HG03571 (cell line): Measurements from ENCODE around the gene IQSEC1.

ENCODE experiments used
- ATAC-seq: cut with Tn5 transposase; IDR thresholded peaks from one replicate; pipeline ENCODE4 v1.9.1; 2021; ENCODE audit not compliant: unreplicated experiment

IQSEC1 gene

GRCh38 chr3:12941495-12942023 is 131.7 kb downstream of the IQSEC1 start:
- ATAC-seq: no peak

- ATAC-seq: no peak
Observed at GRCh38 chr3:12940854-12941253, 132.4 kb downstream of the IQSEC1 start.

- ATAC-seq: no peak
Observed at GRCh38 chr3:12939137-12939536, 134.1 kb downstream of the IQSEC1 start.

- ATAC-seq: no peak
Observed at GRCh38 chr3:12938258-12938711, 134.9 kb downstream of the IQSEC1 start.

GRCh38 chr3:12935861-12936830 is 137.1 kb downstream of the IQSEC1 start:
- no peak for ATAC-seq

- ATAC-seq: no peak
Observed at GRCh38 chr3:12935023-12935860, 138.0 kb downstream of the IQSEC1 start.

- no peak for ATAC-seq
Observed at GRCh38 chr3:12934431-12934830, 138.8 kb downstream of the IQSEC1 start.

GRCh38 chr3:12933901-12934300 is 139.3 kb downstream of the IQSEC1 start:
- ATAC-seq: no peak

GRCh38 chr3:12932754-12933153 is 140.5 kb downstream of the IQSEC1 start:
- no peak for ATAC-seq

GRCh38 chr3:12932347-12932746 is 140.9 kb downstream of the IQSEC1 start:
- ATAC-seq: no peak

- ATAC-seq: no peak
Observed at GRCh38 chr3:12931273-12931905, 141.8 kb downstream of the IQSEC1 start.

GRCh38 chr3:12929801-12930200 is 143.4 kb downstream of the IQSEC1 start:
- no peak for ATAC-seq

- no peak for ATAC-seq
Observed at GRCh38 chr3:12926660-12927059, 146.6 kb downstream of the IQSEC1 start.

- ATAC-seq: no peak
Observed at GRCh38 chr3:12925648-12926047, 147.6 kb downstream of the IQSEC1 start.

- ATAC-seq: no peak
Observed at GRCh38 chr3:12924437-12924836, 148.8 kb downstream of the IQSEC1 start.

- no peak for ATAC-seq
Observed at GRCh38 chr3:12922881-12923431, 150.3 kb downstream of the IQSEC1 start.

GRCh38 chr3:12922306-12922705 is 150.9 kb downstream of the IQSEC1 start:
- ATAC-seq: no peak

GRCh38 chr3:12921736-12922135 is 151.5 kb downstream of the IQSEC1 start:
- ATAC-seq: no peak

- ATAC-seq: no peak
Observed at GRCh38 chr3:12920967-12921366, 152.3 kb downstream of the IQSEC1 start.

- ATAC-seq: no peak
Observed at GRCh38 chr3:12919205-12919604, 154.0 kb downstream of the IQSEC1 start.

- ATAC-seq: no peak
Observed at GRCh38 chr3:12918231-12918630, 155.0 kb downstream of the IQSEC1 start.
